Dermis blood vessel endothelial cell (primary cell): ENCODE data around the gene PDE6H. TPM values are rescaled to one million over a fixed set of nuclear protein-coding genes. Genes with fewer than 3 reads are reported as not detected.

Experiments
- DNase-seq: peaks from one replicate; pipeline ENCODE4 v3.0.0; 2010
- total RNA-seq: library from RNA; depleted of rRNA; stranded (reverse); fragments of >200 nt; gene quantifications from 2 replicates; pipeline ENCODE4 v1.2.3, GENCODE V29; 2014

The PDE6H gene
- total RNA-seq, 1 donor from 2014 or later = not detected

DNA sequence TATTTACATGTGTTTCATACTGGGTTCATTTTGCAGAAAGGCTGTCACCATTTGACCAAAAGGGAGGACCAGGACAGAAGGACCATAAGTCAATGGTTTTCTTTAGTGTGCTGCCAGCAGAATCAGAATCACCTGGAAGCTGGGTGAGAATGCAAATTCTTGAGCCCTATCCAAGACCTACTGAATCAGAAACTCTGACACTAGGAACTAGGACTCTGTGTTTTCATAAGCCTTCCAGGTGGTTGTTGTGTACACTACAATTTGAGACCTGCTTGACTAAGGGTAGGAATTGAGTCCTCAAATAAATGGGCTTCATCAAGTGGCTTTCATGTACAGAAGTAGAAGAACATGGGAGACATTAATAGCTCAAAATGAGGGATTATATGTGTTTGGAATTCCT is 32.2 kb downstream of the PDE6H start:
- no peak for DNase-seq

DNA sequence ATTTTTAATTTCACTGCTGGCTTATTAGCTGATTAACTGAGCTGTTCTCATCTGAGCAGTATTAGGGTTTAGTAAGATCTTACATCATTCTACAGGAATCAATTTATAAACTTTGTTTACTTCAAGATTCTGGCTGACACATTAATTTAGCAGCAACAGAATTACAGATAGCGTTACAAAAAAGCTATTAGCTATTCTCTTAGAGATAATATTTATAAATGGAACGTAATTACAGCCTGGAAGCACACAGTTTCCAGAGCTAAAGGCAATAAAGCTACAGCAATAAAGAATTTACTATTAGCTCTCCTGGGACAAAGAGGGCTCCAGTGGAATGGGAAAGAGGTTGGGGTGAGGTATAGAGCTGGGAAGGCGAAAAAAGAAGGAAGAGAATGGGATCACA is 34.7 kb downstream of the PDE6H start:
- DNase-seq = no peak

DNA sequence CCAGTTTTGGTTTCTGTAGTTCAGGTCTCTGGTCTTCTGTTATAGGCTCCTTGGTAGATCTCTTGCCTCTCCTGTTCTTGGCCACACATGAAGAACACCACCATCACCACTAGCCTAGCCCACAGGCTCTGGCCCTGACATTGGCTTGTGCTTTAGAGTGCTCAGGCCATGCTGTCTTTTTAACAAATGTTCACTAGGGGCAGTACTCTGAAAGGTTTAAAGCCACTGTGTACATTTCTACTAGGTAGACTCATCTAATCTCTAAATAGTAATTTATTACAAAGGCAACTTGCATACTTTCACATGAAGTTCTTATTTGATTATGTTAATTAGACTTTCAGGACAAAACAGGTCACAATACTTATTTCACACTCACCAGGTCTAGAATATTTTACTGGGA is 38.3 kb downstream of the PDE6H start:
- no peak for DNase-seq

DNA sequence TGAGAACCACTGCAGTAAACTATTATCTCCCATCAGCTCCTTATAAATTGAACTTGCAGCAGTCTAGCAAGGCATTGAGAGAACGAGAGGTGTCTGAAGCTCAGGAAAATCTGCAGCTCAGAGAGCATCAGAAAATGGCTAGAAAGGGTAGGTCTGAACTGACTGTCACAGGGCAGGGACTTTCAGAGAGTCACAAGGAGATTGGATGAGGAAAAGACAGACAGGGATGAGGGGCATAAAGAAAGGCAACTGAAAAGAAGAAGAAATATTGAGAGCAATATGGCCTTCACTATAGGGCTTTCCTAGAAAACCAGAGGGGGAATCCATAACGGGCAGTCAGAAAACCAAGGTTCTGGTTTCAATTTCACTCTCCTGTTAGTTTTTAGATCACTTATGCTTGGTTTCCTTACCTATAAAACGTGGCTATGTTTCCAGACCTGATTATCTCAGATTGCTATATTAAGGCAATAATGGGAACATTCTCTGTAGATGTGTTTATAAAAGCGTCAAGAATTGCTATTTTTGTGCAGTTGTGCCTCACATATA is 40.9 kb downstream of the PDE6H start:
- DNase-seq = no peak

DNA sequence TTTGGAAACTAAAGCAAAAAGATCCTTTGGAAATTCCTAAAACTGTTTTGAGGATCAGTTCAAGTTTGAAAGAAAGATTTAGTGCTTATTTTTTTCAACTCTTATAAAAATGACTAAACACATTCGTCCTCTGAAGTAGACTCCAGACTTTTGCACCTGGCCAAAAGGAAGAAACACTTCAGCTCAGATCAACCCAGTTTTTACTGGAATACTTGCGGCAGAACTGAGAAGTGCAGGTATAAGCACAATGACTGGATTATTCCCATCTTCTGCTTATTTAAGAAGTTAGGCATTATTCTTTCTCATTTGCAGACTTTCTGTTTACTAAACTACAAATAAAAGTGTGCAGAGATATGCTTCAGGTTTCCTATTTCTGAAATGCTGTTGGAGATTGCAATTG is 41.9 kb downstream of the PDE6H start:
- DNase-seq = no peak

DNA sequence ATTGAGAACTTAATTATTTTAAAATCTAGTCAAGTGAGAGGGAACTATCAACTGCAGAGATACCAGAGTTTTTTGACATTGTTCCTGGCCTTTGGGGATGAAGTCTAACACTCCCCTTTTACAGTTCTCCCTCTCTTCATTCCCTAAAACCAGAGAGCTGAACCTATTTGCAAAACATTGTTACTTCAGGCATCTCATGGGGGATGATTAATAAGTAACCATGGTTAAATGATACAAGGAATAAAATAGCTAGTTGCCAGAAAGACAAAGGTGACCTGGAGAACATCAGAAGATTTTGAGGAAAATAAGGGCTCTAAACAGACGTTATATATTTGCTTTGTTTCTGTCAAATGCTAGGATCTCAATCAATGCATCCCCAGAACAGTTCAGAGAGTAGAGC is 42.3 kb downstream of the PDE6H start:
- DNase-seq = no peak

DNA sequence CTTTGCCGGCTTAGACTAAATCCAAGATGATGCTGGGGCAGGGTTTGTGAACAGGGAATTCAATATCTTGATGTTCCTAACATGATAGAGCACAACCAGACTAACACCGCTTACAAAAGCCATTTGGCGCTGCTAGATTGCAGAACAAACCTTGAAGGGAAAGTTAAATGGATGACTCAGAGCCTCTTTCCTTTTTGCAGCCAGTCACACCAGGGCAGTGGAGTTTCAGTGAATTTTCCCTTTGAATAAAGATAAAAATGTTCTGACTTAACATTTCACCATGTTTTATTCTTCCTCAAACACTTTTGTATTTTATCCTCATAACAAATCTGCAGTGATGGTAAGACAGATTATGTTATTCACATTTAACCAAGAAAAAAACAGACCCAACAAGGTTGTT is 47.3 kb downstream of the PDE6H start:
- DNase-seq = no peak

Other genes with a start within 250 kb of the PDE6H start
- gene WBP11, start 169.6 kb upstream of the PDE6H start, total RNA-seq = 9.5 and 17.4 TPM in 2 replicates
- 1.7 and 2.0 TPM in 2 replicates for gene C12orf60, start 169.4 kb upstream of the PDE6H start, total RNA-seq
- gene SMCO3, start 158.9 kb upstream of the PDE6H start, total RNA-seq = 1.2 and 1.6 TPM in 2 replicates
- gene ART4, start 129.5 kb upstream of the PDE6H start, total RNA-seq = 53.1 and 55.7 TPM in 2 replicates
- gene MGP, start 87.2 kb upstream of the PDE6H start, total RNA-seq = 63.0 and 68.4 TPM in 2 replicates
- 0.14 TPM in 1 of 2 replicates, not detected in the other for gene ERP27, start 34.5 kb upstream of the PDE6H start, total RNA-seq
- 117 and 168 TPM in 2 replicates for gene ARHGDIB, start 11.4 kb upstream of the PDE6H start, total RNA-seq
- gene RERG, start 248.4 kb downstream of the PDE6H start, total RNA-seq = under 0.01 TPM in 1 of 2 replicates, not detected in the other